Measurements from ENCODE around the gene RAPGEF5. TPM values are rescaled to one million over a fixed set of nuclear protein-coding genes. Genes with fewer than 3 reads are reported as not detected.

Gene RAPGEF5
- total RNA-seq, 2 donors from 2014 or later = 19.4 to 32.5 TPM

- no peak for DNase-seq (ENCODE audit: low spot score)
- TF ChIP-seq CTCF (IDR thresholded peaks at IDR 0.05) = no peak
- H3K4me3 ChIP-seq = no peak overlapping the region
- H3K27ac ChIP-seq = no peak overlapping the region
- H3K4me1 ChIP-seq = no peaks in the 10 kb centered on the region
- H3K9me3 ChIP-seq = no peaks in the 10 kb centered on the region
- no peaks in the 10 kb centered on the region for H3K27me3 ChIP-seq
- H3K36me3 ChIP-seq = no peaks in the 10 kb centered on the region
Measured at GRCh38 chr7:22395222-22395621, 38.3 kb upstream of the RAPGEF5 start.

- Histone ChIP-seq H3K27ac (no peak overlapping the region), H3K27me3 (no peaks in the 10 kb centered on the region), H3K36me3 (no peaks in the 10 kb centered on the region), H3K4me1 (no peaks in the 10 kb centered on the region), H3K4me3 (no peak overlapping the region), H3K9me3 (no peaks in the 10 kb centered on the region)
- no peak for TF ChIP-seq CTCF (IDR thresholded peaks at IDR 0.05)
- DNase-seq (ENCODE audit: low spot score) = no peak
Measured at GRCh38 chr7:22394739-22395138, 37.8 kb upstream of the RAPGEF5 start.

GRCh38 chr7:22393913-22394729 is 37.2 kb upstream of the RAPGEF5 start:
- H3K36me3 ChIP-seq = no peaks in the 10 kb centered on the region
- no peaks in the 10 kb centered on the region for H3K9me3 ChIP-seq
- H3K27ac ChIP-seq = no peak overlapping the region
- DNase-seq (ENCODE audit: low spot score) = no peak
- H3K4me1 ChIP-seq = no peaks in the 10 kb centered on the region
- no peaks in the 10 kb centered on the region for H3K27me3 ChIP-seq
- TF ChIP-seq CTCF (IDR thresholded peaks at IDR 0.05) = no peak
- H3K4me3 ChIP-seq = no peak overlapping the region

- H3K36me3 ChIP-seq = no peaks in the 10 kb centered on the region
- H3K27me3 ChIP-seq = no peaks in the 10 kb centered on the region
- peaks cover 0 to 4% of the 10 kb centered on the region in 2 donors for H3K4me1 ChIP-seq
- no peak overlapping the region for H3K27ac ChIP-seq
- H3K9me3 ChIP-seq = no peaks in the 10 kb centered on the region
- no peak for DNase-seq (ENCODE audit: low spot score)
- no peak overlapping the region for H3K4me3 ChIP-seq
- no peak for TF ChIP-seq CTCF (IDR thresholded peaks at IDR 0.05)
Measured at GRCh38 chr7:22390516-22390915, 33.6 kb upstream of the RAPGEF5 start.

- TF ChIP-seq CTCF (IDR thresholded peaks at IDR 0.05) = no peak
- H3K4me3 ChIP-seq = no peak overlapping the region
- no peaks in the 10 kb centered on the region for H3K27me3 ChIP-seq
- no peaks in the 10 kb centered on the region for H3K9me3 ChIP-seq
- DNase-seq (ENCODE audit: low spot score) = no peak
- H3K27ac ChIP-seq = no peak overlapping the region
- H3K36me3 ChIP-seq = no peaks in the 10 kb centered on the region
- H3K4me1 ChIP-seq = peaks cover 0 to 4% of the 10 kb centered on the region in 2 donors
Measured at GRCh38 chr7:22389892-22390291, 32.9 kb upstream of the RAPGEF5 start.

- no peaks in the 10 kb centered on the region for H3K36me3 ChIP-seq
- H3K4me3 ChIP-seq = no peak overlapping the region
- no peak for TF ChIP-seq CTCF (IDR thresholded peaks at IDR 0.05)
- no peaks in the 10 kb centered on the region for H3K9me3 ChIP-seq
- no peak overlapping the region for H3K27ac ChIP-seq
- no peaks in the 10 kb centered on the region for H3K27me3 ChIP-seq
- DNase-seq (ENCODE audit: low spot score) = no peak
- peaks cover 0 to 4% of the 10 kb centered on the region in 2 donors for H3K4me1 ChIP-seq
Measured at GRCh38 chr7:22387583-22387982, 30.6 kb upstream of the RAPGEF5 start.
